GM19324 (cell line): ENCODE measurements around the gene NECAP2.
"Not testable (repeated sequence)": the region's sequence is repeated elsewhere in the genome, so short reads cannot be mapped to it uniquely, and the experiment has no call there.

Source experiments
- ATAC-seq: cut with Tn5 transposase; IDR thresholded peaks from one replicate; pipeline ENCODE4 v1.9.1; 2021; ENCODE audit warnings: mild to moderate bottlenecking, moderate library complexity; ENCODE audit not compliant: unreplicated experiment, low FRiP score

NECAP2 gene

DNA sequence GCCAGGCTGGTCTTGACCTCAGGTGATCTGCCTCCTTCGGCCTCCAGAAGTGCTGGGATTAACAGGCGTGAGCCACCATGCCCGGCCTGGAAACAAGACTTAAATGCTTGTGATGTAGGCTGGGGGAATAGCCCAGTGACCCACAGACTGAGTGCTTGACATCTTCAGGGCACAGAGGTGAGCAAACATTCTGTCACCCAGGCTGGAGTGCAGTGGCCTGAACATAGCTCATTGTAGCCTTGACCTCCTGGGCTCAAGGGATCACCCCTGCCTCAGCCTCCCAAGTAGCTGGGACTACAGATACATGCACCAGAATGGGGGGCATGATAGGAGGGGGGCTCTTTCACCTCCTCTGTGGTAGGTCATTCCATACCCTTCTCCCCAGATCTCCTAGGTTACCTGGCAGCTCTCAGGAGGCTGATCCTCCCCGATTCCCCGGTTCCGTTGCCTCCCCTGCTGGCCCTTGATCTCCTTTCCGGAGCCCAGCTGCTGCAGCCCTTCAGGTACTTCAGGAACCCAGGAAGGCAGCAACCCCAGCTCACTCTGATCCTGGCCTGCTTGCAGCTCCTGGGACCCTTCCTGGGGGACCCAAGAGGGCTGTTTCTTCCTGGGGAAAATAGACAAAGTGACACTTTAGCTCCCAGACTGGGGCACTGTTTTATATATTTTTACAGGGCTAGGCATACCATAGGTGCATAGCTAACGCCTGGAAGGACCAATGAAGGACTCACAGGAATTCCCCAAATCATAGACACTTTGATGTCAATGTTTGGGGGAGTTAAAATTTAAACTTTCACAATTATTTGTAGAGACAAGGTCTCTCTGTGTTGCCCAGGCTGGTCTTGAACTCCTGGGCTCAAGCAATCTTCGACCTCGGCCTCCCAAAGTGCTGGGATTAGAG lies 15.1 kb upstream of the NECAP2 start:
- no peak for ATAC-seq

DNA sequence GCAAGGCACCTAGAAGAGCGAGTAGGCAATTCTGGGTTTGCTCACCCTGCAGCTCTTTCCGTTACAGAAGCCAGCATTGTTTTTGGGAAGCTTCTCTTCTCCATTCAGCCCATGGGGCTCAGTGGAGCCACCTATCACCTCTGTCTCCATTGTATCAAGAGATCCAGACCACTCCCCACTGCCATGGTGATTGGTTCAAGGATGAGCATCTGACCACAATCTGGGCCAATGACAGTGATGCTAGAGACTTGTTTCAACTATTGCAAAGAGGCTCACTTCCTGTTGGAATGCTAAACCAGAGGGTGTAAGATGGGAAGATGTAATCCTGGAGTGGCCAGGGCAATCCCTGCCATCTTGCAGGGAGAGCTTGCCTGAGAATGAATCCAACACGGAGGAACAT lies 9.9 kb upstream of the NECAP2 start:
- ATAC-seq = no peak

DNA sequence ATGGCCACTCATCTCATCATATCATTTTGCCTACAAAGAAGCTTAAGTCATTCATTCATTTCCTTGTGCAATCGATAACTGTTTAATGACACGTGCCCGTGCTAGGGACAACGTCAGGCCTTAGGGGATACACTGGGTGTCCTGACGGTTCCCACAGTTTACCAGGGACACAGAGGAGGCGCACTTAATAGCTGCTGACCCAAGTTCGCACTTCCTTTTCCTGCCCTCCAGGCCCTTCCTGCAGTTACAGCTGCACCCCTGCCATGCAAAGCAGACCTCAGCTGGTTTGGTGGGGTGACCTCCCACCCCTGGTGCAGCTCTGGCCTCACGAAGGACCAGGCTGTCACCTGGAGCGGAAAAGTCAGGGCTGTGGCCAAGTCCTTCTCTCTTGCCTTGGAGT lies 7.5 kb upstream of the NECAP2 start:
- no peak for ATAC-seq

DNA sequence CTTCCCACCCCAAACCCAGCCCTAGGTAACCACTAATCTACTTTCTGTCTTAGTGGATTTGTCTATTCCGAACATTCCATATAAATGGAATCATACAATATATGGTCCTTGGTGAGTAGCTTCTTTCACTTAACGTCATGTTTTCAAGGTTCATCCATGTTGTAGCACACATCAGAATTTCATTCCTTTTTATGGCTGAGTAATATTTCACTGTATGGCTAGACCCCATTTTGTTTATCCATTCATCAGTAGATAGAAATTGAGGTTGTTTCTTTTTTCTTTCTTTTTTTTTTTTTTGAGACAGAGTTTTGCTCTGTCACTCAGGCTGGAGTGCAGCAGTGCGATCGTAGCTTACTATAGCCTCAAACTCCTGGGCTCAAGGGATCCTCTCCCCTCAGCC lies 6.5 kb upstream of the NECAP2 start:
- ATAC-seq = no peak

DNA sequence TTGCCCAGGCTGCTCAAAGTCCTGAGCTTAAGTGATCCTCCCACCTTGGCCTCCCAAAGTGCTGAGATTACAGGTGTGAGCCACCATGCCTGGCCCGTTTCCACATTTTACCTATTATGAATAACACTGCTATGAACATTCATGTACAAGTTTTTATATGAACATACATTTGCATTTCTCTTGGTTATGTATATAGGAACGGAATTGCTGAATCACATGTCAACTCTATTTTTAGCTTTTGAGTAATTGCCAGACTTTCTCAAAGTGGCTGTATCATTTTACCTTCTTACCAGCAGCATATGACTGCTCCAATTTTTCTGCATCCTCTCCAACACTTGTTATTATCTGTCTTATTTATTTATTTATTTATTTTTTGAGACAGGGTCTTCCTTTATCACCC lies 6.0 kb upstream of the NECAP2 start:
- no peak for ATAC-seq

DNA sequence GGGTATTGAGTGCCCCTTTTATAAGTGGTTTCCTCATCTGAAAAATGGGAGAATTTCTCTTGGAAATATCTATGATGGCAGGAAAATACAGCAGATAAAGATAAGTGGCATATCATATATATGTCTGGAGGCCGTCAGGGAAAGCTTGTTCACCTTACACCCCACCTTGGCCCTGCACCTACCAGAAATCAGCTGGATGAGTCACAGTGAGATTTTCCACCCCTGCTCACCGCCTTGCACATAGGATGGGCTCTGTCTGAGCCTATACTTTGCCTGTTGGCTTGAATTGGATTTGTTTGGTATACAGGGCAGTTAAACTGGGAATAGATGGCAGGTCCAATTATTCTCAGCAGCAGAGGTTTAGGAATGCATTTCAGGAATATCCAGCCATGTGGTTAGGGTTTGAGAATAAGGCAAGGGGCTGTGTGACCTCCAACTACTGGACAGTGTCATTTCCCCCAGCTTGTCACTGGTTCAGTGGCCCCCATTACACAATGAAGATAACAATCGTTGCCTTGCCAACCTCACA lies 3.5 kb upstream of the NECAP2 start, which contains the start of gene SPATA21:
Gene SPATA21, minus strand, starts transcription at position 479 of the 529 bp plus-strand sequence. CDS start 6,053 bp downstream, outside the sequence.
- no peak for ATAC-seq

DNA sequence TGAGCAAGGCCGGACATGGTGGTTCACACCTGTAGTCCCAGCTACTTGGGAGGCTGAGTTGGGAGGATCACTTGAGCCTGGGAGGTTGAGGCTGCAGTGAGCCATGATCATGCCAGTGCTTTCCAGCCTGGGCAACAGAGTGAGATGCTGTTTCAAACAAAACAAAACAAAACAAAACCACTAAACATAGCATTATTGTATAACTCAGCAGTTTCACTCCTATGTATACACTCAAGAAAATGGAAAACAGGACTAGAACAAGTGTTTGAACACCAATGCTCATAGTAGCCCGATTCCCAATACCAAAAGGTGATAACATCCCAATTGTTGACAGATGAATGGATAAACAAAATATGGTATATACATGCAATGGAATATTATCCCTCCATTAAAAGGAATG lies 2.0 kb upstream of the NECAP2 start:
- ATAC-seq = no peak

DNA sequence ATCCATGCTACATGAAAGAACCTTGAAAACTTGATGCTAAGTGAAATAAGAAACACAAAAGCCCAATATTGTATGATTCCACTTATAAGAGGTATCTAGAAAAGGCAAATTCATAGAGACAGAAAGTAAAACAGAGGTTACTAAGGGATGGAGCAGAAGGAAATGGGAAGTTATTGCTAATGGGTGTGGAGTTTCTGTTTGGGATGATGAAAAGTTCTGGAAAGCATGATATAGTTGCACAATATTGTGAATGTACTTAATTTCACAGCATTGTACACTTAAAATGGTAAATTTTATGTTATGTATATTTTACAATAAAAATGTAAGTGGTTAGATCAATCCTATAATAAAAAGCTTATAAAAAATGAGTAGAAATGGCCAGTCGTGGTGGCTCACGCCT lies 1.6 kb upstream of the NECAP2 start:
- ATAC-seq = no peak

DNA sequence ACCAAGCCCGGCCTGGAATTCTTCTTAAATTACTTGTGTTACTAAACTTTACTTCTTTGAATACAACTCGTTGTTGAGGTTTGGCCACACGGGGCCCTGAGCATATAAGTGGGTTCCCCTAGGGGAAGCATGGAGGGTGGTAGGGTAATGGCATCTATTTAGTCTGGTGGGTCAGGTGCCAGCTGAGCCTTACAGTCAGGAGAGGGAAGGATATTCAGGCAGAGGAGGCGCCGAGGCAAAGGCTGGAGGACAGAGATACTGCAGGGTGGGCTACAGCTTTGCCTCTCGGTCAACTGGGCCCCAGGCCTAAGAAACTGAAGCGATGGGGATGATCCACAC lies 424 bp upstream of the NECAP2 start:
- ATAC-seq = peak; percentile 14

DNA sequence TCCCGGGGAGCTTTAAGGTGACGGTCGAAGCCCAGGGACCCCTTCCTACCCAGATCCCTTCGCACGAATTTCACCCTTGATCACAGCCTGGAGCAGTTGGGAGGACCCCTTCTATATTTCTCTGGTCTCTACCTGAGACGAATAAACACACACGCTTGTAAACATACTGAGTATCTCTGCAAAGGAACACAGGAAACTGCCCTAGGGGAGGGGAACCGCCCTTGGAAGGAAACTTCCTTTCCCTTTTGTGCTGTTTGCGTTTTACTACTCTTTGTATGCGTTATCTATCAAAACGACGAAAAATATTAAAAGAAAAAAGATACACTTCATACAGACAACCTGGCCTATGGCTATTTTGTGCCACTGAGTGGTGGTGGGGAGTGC lies 750 bp downstream of the NECAP2 start:
- no peak for ATAC-seq

DNA sequence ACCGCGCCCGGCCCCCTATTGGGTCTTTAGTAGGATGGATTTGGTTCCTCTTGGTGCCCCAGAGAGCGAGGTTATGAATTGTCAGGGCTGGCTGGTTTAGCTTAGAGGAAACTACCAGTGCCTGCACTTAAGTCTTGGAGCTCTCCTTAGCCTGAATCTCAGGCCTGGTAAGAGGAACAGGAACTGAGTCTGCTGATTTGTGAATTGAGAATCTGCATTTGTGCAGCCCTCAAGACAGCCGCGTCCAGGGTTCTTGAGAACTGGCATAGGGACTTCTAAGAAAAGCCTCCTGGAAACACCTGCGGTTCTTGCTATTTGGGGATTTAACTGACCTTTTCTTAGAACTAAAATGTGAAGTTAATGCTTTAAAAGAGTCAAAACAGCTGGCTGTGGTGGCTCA lies 1.7 kb downstream of the NECAP2 start:
- ATAC-seq = no peak

DNA sequence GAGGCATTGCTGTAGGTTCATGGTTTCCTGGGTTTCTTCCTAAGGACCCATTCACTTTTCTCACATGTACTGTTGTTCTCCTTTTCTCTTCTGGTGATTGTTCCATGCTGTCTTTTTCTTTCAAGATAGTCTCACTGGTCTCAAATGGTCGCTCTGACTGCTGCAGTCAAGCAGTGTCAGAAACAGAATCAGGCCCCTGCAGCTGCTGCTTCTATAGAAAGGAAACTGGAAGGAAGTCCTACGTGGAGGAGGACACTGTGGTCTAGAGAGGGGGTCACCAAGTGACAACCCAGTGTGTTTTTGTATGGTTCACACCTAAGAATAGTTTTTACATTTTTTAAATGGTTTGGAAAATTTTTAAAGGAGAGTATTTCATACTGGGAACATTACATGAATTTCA lies 2.4 kb downstream of the NECAP2 start:
- ATAC-seq = no peak

DNA sequence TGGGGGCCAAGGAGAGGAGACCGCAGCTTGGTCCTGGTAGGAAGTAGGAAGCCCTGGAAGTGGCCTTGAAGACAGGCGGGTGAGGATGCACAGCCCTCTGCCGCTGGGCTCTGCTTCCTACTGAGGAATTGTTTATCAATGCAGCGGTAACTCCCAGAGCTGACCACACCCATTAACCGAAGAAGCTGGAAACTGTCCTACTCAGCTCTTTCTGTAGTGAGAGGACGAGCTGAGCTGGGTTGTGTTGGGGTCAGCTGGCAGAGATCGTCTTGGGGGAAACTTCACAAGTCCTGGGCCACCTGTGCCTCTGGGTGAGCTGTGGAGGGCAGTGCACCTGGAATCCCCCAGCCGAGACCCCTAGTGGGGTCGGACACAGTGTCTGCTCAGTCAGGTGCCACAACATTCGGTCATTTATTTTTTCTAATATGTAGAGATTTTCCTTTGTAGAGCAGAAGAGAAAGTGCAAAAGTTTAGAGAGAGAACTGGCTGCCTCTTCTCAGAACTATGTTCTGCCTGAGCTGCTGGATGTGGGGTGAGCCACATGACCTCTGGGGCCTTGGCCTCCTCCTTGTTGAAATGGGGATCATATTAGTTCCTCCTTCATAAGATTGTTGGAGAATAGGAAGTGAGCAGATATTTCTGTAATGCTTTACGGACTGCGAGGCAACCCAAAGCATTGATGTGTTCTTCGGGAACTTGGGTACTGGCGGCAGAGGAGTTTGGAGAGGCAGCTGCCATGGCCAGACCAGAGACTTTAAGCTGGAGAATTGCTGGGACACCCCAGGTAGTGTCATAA lies 3.6 kb downstream of the NECAP2 start:
- no peak for ATAC-seq

DNA sequence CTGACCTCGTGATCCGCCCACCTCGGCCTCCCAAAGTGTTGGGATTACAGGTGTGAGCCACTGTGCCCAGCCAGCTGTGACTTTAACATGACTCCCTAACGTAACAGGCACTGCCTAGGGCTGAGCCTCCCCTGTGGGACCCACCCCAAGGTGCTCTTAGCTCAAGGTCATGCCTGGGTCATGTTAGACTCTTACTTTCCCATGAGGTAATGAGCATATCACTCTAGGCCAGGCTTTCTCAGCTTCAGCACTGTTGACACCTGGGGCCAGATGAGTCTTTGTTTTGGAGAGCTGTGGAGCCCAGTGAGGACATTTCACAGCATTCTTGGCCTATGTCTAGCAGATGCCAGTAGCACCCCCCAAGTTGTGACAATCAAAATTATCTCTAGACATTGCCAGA lies 4.5 kb downstream of the NECAP2 start:
- ATAC-seq = no peak

DNA sequence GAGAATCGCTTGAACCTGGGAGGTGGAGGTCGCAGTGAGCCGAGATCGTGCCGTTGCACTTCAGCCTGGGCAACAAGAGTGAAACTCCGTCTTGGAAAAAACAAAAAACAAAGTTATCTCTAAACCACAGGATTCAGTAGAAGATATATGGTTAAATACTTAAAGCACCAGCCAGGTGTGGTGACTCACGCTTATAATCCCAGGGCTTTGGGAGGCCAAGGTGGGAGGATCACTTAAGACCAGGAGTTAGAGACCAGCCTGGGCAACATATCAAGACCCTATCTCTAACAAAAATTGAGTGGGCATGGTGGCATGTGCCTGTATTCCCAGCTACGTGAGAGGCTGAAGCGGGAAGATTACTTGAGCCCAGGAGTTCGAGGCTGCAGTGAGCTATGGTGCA lies 5.6 kb downstream of the NECAP2 start:
- ATAC-seq = no peak

DNA sequence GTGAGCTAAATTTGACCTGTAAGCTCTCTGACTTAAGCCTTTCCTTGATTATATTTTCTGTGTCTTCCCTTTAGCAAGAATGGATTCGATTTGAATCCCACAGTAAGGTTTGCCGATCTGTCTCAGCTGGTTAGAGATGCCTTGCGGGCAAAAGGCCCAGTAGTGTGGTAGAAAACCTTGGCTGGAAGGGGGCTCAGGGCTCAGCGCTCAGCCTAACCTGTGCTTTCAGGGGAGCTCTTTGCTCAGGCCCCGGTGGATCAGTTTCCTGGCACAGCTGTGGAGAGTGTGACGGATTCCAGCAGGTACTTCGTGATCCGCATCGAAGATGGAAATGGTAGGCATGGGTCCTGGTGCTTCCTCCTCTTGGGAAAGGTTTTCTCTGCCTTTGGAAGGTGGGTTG lies 7.1 kb downstream of the NECAP2 start:
- ATAC-seq = no peak

DNA sequence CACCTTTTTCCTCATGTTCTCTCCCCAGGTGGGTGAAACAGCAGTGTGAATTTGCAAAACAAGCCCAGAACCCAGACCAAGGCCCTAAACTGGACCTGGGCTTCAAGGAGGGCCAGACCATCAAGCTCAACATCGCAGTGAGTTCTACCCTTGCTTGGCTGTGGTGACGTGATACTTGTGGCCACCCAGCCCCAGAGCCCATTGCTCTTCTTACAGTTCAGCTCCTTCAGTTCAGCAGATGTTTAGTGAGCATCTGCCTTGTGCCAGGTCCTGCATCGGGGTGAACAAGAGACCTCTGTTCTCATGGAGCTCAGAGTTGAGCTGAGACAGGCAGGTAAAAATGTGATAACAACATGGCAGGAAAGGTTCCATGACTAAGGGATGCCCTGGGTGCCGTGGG lies 8.5 kb downstream of the NECAP2 start:
- no peak for ATAC-seq

DNA sequence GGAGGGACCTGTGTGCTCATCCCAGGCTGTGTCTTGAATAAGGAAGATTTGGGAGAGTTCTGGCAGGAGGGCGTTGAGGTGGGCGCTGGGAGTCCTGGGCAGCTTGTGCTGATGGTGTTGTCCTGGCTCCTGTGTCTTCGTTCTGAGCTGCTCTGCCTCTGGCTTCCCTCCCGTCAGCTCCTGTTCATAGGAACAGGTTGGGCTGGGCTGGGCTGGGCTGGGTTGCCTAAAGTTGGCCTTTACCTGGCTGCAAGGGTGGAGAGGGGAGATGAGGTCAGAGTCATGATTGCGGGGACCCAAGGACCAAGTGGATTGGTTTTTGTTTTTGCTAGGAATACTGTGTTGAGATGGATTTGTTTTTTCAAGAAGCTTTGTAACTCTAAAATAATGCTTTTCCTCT lies 9.1 kb downstream of the NECAP2 start:
- ATAC-seq = no peak

DNA sequence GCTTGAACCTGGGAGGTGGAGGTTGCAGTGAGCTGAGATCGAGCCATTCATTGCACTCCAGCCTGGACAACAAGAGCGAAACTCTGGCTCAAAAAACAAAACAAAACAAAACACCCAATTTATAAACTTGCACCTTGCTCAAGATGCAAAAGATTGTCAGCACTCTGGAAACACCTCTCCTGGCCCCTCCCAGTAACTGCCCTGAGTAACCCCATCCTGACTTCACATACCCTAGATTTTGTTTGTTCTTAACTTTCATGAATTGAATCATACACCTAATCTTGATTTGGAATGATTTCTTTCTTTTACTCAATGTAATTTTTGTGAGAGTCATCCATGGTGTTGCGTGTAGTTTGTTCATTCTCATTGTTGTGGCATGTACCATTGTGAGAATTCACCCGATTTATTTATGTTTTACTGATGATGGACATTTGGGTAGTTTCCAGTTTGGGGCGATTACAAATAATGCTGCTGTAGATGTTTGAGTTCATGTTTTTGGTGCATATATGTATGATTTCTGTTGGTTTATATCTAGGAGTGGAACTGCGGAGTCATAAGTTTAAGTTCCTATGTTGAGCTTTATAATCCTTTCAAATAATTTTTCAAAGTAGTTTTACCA lies 10.4 kb downstream of the NECAP2 start:
- no peak for ATAC-seq

DNA sequence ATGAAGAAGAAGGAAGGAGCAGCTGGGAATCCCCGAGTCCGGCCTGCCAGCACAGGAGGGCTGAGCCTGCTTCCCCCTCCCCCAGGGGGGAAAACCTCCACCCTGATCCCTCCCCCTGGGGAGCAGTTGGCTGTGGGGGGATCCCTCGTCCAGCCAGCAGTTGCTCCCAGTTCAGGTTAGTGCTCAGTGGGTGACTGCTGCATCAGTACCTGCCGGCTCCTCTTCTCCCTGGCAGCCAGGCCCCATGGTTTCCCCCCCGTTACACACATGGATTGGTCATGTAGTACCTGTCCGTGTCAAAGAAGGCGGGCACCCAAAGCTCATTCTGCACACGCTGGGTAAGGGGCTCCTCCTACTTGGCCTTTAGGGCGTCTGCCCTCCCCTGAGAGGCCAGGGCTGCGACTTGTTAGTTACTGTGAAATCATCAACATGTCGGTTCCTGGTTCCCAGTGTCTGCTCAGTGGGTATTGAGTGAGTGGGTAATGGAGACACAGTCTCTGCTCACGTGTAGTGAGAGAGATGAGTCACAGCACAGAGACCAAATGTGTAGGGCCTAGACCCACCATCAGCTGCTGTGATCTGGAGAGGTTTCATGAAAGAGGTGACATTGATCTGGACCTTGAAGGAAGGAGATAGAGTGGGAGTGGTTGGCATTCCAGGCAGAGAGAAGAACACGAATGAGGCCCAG lies 11.5 kb downstream of the NECAP2 start:
- no peak for ATAC-seq

DNA sequence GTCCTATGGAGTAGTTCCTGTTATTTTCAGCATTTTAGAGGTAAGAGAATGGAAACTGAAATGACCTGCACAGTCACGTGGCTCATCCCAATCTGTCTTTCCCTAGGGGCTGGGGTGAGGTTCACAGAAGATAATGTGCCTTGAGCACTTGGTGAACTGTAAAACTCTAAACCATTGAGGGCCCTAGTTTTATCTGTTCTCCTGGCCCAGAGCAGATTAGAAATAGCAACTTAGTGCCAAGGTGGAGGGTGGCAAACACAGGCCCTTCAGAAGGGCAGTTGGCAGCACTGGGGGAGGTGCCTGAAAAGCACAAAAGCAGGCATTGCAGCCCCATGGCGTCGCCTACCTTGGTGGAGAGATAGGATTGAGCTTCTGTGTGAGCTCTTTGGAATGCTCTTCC lies 14.4 kb downstream of the NECAP2 start:
- ATAC-seq = not testable (repeated sequence)
